Large intestine (tissue), 3 donors: ENCODE data around the gene RALBP1. TPM values are rescaled to one million over a fixed set of nuclear protein-coding genes. Genes with fewer than 3 reads are reported as not detected.
"Not testable (repeated sequence)": the region's sequence is repeated elsewhere in the genome, so short reads cannot be mapped to it uniquely, and the experiment has no call there.

Experiments used
- DNase-seq, 2 donors: peaks; one replicate each; pipeline versions ENCODE4 v3.0.0 to v3.0.0-alpha.2; 2013
- H3K27ac ChIP-seq: one replicate; pipeline ENCODE4 v1.5.1; 2013; ENCODE audit warnings: low read length
- H3K27me3 ChIP-seq: 2 replicates; pipeline ENCODE4 v1.6.1; 2013; ENCODE audit warnings: low read length; ENCODE audit not compliant: control insufficient read depth, insufficient read depth
- H3K36me3 ChIP-seq: 2 replicates; pipeline ENCODE4 v1.6.1; 2013; ENCODE audit warnings: low read length; ENCODE audit not compliant: control insufficient read depth, insufficient read depth
- H3K4me1 ChIP-seq: one replicate; pipeline ENCODE4 v1.6.1; 2013; ENCODE audit warnings: low read length; ENCODE audit not compliant: control insufficient read depth, insufficient read depth
- H3K4me3 ChIP-seq: one replicate; pipeline ENCODE4 v1.5.1; 2013; ENCODE audit warnings: low read length
- H3K9me3 ChIP-seq: one replicate; pipeline ENCODE4 v1.6.1; 2013; ENCODE audit warnings: mild to moderate bottlenecking, low read depth, low read length, moderate library complexity; ENCODE audit not compliant: control insufficient read depth
- WGBS: methylation state at CpG from one replicate; pipeline ENCODE4 v1.1.5; 2013; ENCODE audit warnings: low lambda C conversion rate; ENCODE audit not compliant: insufficient coverage; 5-methylcytosine and 5-hydroxymethylcytosine counted together
- polyA plus RNA-seq: library from polyadenylated mRNA; unstranded; fragments of 120-200 nt; gene quantifications from one replicate; pipeline ENCODE4 v1.2.1, GENCODE V29; 2013

RALBP1 gene
- polyA plus RNA-seq, 1 donor: 31.3 TPM

- Histone ChIP-seq H3K36me3 (peaks cover 8% of the 10 kb centered on the region), H3K4me3 (peak overlapping the region; percentile 97), H3K9me3 (peaks cover 5% of the 10 kb centered on the region), H3K27ac (peak overlapping the region; percentile 90), H3K4me1 (peaks cover 15% of the 10 kb centered on the region), H3K27me3 (no peaks in the 10 kb centered on the region)
- WGBS: no CpG with 5 or more reads among the region's 59 CpGs
- DNase-seq: peak; percentile 2 to 62
Measured at GRCh38 chr18:9475643-9476591, 604 bp downstream of the RALBP1 start.

- H3K9me3 ChIP-seq, H3K4me3 ChIP-seq, H3K27me3 ChIP-seq, H3K36me3 ChIP-seq, DNase-seq, H3K27ac ChIP-seq: not testable (repeated sequence)
- H3K4me1 ChIP-seq: peaks cover 15% of the 10 kb centered on the region
- no CpG with 5 or more reads among the region's 12 CpGs for WGBS
Measured at GRCh38 chr18:9476949-9477348, 1.6 kb downstream of the RALBP1 start.

GRCh38 chr18:9477509-9477908 is 2.2 kb downstream of the RALBP1 start:
- 50% methylated on average over 1 of the region's 1 CpG for WGBS
- Histone ChIP-seq H3K27me3 (no peaks in the 10 kb centered on the region), H3K4me1 (peaks cover 15% of the 10 kb centered on the region), H3K4me3 (no peak overlapping the region), H3K9me3 (peaks cover 5% of the 10 kb centered on the region), H3K27ac (no peak overlapping the region), H3K36me3 (peaks cover 8% of the 10 kb centered on the region)
- no peak for DNase-seq

- DNase-seq: no peak
- peaks cover 15% of the 10 kb centered on the region for H3K4me1 ChIP-seq
- no peaks in the 10 kb centered on the region for H3K27me3 ChIP-seq
- H3K9me3 ChIP-seq: peaks cover 5% of the 10 kb centered on the region
- WGBS: no CpG with 5 or more reads among the region's 31 CpGs
- no peak overlapping the region for H3K4me3 ChIP-seq
- H3K36me3 ChIP-seq: peaks cover 8% of the 10 kb centered on the region
- no peak overlapping the region for H3K27ac ChIP-seq
Measured at GRCh38 chr18:9478545-9478944, 3.2 kb downstream of the RALBP1 start.

- peaks cover 10% of the 10 kb centered on the region for H3K9me3 ChIP-seq
- H3K36me3 ChIP-seq: peaks cover 8% of the 10 kb centered on the region
- no peaks in the 10 kb centered on the region for H3K4me1 ChIP-seq
- WGBS: no CpG with 5 or more reads among the region's 1 CpG
- no peaks in the 10 kb centered on the region for H3K27me3 ChIP-seq
- no peak overlapping the region for H3K27ac ChIP-seq
- DNase-seq: no peak
- H3K4me3 ChIP-seq: no peak overlapping the region
Measured at GRCh38 chr18:9482790-9483189, 7.5 kb downstream of the RALBP1 start.

- Histone ChIP-seq H3K9me3 (peaks cover 10% of the 10 kb centered on the region), H3K4me1 (no peaks in the 10 kb centered on the region), H3K27ac (no peak overlapping the region), H3K4me3 (no peak overlapping the region), H3K27me3 (no peaks in the 10 kb centered on the region), H3K36me3 (peaks cover 5% of the 10 kb centered on the region)
- no peak for DNase-seq
- WGBS: no CpG with 5 or more reads among the region's 7 CpGs
Measured at GRCh38 chr18:9483526-9483925, 8.2 kb downstream of the RALBP1 start.

GRCh38 chr18:9484856-9485255 is 9.5 kb downstream of the RALBP1 start:
- DNase-seq, H3K4me1 ChIP-seq, H3K27ac ChIP-seq, H3K4me3 ChIP-seq, H3K27me3 ChIP-seq, H3K9me3 ChIP-seq, H3K36me3 ChIP-seq: not testable (repeated sequence)
- 100% methylated on average over 1 of the region's 2 CpGs for WGBS

- WGBS: 89% methylated on average over 3 of the region's 4 CpGs
- H3K36me3 ChIP-seq: no peaks in the 10 kb centered on the region
- no peak overlapping the region for H3K4me3 ChIP-seq
- no peaks in the 10 kb centered on the region for H3K4me1 ChIP-seq
- peaks cover 7% of the 10 kb centered on the region for H3K9me3 ChIP-seq
- H3K27me3 ChIP-seq: no peaks in the 10 kb centered on the region
- no peak for DNase-seq
- H3K27ac ChIP-seq: no peak overlapping the region
Measured at GRCh38 chr18:9488538-9488937, 13.2 kb downstream of the RALBP1 start.

- Histone ChIP-seq H3K27ac (no peak overlapping the region), H3K4me1 (no peaks in the 10 kb centered on the region), H3K4me3 (no peak overlapping the region), H3K9me3 (no peaks in the 10 kb centered on the region), H3K36me3 (no peaks in the 10 kb centered on the region), H3K27me3 (no peaks in the 10 kb centered on the region)
- WGBS: no CpG with 5 or more reads among the region's 9 CpGs
- DNase-seq: peak in 1 of 2 donors; percentile 15
Measured at GRCh38 chr18:9494778-9495331, 19.5 kb downstream of the RALBP1 start.

GRCh38 chr18:9495465-9495864 is 20.2 kb downstream of the RALBP1 start:
- Histone ChIP-seq H3K27me3 (no peaks in the 10 kb centered on the region), H3K4me1 (no peaks in the 10 kb centered on the region), H3K36me3 (peaks cover 2% of the 10 kb centered on the region), H3K4me3 (no peak overlapping the region), H3K27ac (no peak overlapping the region), H3K9me3 (no peaks in the 10 kb centered on the region)
- WGBS: no CpG with 5 or more reads among the region's 1 CpG
- no peak for DNase-seq
